GM23338 (cell line): ENCODE data around the gene SEC14L6.
A peak's percentile ranks its signal among the peaks of the same experiment; 100 is the strongest.

Experiments
- CREB1 ChIP-seq: fragments of 250-450 bp; sonication (Bioruptor Pico); IDR thresholded peaks from 2 replicates; pipeline ENCODE4 v1.5.0; 2020; ENCODE audit warnings: low read depth, mild to moderate bottlenecking, moderate library complexity
- EZH2 ChIP-seq: fragments of 200-600 bp; sonication (generic); IDR thresholded peaks from one replicate; pipeline ENCODE4 v1.8.0; 2017; ENCODE audit warnings: antibody characterized with exemption, mild to moderate bottlenecking, low read depth; ENCODE audit not compliant: unreplicated experiment
- EZH2phosphoT487 ChIP-seq: fragments of 200-600 bp; sonication (generic); IDR thresholded peaks from one replicate; pipeline ENCODE4 v1.8.1; 2018; ENCODE audit warnings: antibody characterized with exemption; ENCODE audit not compliant: unreplicated experiment
- JUNB ChIP-seq: IDR thresholded peaks from one replicate; pipeline ENCODE4 v1.6.1; 2016; ENCODE audit warnings: antibody characterized with exemption; ENCODE audit not compliant: unreplicated experiment
- POLR2AphosphoS5 ChIP-seq: IDR thresholded peaks from 2 replicates; pipeline ENCODE4 v1.6.1; 2016; ENCODE audit warnings: antibody characterized with exemption, low read depth
- REST ChIP-seq: IDR thresholded peaks from one replicate; pipeline ENCODE4 v1.6.1; 2018; ENCODE audit warnings: antibody characterized with exemption; ENCODE audit not compliant: unreplicated experiment
- ZNF331 ChIP-seq: fragments of 250-450 bp; sonication (Bioruptor Pico); IDR thresholded peaks from 2 replicates; pipeline ENCODE4 v1.5.0; 2020; ENCODE audit warnings: low read depth, mild to moderate bottlenecking, moderate library complexity
- TF ChIP-seq, protein P1 (sequence below), 2 experiments: fragments of 200-600 bp in 1 of 2; sonication (generic) in 1 of 2; conservative IDR thresholded peaks; 2 replicates each; pipeline versions ENCODE4 v1.5.1 to v1.6.1; 2016 to 2017; ENCODE audit warnings: antibody characterized with exemption in 2 of 2, low read depth in 2 of 2, mild to moderate bottlenecking in 2 of 2, moderate library complexity in 1 of 2
- TF ChIP-seq, protein P2 (sequence below): fragments of 250-450 bp; sonication (Bioruptor Pico); IDR thresholded peaks from 2 replicates; pipeline ENCODE4 v1.5.0; 2020; ENCODE audit warnings: mild to moderate bottlenecking, moderate library complexity

GRCh38 chr22:30556388-30556787 lies 9.8 kb upstream of the SEC14L6 start:
- TF ChIP-seq POLR2AphosphoS5 (no peak), CREB1 (no peak), EZH2phosphoT487 (no peak), EZH2 (no peak), JUNB (no peak), REST (no peak), ZNF331 (CRISPR knock-in tag) (no peak)
- TF ChIP-seq, protein P1, sequence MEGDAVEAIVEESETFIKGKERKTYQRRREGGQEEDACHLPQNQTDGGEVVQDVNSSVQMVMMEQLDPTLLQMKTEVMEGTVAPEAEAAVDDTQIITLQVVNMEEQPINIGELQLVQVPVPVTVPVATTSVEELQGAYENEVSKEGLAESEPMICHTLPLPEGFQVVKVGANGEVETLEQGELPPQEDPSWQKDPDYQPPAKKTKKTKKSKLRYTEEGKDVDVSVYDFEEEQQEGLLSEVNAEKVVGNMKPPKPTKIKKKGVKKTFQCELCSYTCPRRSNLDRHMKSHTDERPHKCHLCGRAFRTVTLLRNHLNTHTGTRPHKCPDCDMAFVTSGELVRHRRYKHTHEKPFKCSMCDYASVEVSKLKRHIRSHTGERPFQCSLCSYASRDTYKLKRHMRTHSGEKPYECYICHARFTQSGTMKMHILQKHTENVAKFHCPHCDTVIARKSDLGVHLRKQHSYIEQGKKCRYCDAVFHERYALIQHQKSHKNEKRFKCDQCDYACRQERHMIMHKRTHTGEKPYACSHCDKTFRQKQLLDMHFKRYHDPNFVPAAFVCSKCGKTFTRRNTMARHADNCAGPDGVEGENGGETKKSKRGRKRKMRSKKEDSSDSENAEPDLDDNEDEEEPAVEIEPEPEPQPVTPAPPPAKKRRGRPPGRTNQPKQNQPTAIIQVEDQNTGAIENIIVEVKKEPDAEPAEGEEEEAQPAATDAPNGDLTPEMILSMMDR (conservative IDR thresholded peaks at IDR 0.05; ENCODE audit: low read depth in 2 of 2), result peak; percentile 43 to 53
- TF ChIP-seq, protein P2, sequence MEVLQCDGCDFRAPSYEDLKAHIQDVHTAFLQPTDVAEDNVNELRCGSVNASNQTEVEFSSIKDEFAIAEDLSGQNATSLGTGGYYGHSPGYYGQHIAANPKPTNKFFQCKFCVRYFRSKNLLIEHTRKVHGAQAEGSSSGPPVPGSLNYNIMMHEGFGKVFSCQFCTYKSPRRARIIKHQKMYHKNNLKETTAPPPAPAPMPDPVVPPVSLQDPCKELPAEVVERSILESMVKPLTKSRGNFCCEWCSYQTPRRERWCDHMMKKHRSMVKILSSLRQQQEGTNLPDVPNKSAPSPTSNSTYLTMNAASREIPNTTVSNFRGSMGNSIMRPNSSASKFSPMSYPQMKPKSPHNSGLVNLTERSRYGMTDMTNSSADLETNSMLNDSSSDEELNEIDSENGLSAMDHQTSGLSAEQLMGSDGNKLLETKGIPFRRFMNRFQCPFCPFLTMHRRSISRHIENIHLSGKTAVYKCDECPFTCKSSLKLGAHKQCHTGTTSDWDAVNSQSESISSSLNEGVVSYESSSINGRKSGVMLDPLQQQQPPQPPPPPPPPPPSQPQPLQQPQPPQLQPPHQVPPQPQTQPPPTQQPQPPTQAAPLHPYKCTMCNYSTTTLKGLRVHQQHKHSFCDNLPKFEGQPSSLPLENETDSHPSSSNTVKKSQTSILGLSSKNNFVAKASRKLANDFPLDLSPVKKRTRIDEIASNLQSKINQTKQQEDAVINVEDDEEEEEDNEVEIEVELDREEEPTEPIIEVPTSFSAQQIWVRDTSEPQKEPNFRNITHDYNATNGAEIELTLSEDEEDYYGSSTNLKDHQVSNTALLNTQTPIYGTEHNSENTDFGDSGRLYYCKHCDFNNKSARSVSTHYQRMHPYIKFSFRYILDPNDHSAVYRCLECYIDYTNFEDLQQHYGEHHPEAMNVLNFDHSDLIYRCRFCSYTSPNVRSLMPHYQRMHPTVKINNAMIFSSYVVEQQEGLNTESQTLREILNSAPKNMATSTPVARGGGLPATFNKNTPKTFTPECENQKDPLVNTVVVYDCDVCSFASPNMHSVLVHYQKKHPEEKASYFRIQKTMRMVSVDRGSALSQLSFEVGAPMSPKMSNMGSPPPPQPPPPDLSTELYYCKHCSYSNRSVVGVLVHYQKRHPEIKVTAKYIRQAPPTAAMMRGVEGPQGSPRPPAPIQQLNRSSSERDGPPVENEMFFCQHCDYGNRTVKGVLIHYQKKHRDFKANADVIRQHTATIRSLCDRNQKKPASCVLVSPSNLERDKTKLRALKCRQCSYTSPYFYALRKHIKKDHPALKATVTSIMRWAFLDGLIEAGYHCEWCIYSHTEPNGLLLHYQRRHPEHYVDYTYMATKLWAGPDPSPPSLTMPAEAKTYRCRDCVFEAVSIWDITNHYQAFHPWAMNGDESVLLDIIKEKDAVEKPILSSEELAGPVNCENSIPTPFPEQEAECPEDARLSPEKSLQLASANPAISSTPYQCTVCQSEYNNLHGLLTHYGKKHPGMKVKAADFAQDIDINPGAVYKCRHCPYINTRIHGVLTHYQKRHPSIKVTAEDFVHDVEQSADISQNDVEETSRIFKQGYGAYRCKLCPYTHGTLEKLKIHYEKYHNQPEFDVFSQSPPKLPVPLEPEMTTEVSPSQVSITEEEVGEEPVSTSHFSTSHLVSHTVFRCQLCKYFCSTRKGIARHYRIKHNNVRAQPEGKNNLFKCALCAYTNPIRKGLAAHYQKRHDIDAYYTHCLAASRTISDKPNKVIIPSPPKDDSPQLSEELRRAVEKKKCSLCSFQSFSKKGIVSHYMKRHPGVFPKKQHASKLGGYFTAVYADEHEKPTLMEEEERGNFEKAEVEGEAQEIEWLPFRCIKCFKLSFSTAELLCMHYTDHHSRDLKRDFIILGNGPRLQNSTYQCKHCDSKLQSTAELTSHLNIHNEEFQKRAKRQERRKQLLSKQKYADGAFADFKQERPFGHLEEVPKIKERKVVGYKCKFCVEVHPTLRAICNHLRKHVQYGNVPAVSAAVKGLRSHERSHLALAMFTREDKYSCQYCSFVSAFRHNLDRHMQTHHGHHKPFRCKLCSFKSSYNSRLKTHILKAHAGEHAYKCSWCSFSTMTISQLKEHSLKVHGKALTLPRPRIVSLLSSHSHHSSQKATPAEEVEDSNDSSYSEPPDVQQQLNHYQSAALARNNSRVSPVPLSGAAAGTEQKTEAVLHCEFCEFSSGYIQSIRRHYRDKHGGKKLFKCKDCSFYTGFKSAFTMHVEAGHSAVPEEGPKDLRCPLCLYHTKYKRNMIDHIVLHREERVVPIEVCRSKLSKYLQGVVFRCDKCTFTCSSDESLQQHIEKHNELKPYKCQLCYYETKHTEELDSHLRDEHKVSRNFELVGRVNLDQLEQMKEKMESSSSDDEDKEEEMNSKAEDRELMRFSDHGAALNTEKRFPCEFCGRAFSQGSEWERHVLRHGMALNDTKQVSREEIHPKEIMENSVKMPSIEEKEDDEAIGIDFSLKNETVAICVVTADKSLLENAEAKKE (CRISPR knock-in tag), result no peak
